ENCODE results near the gene MLH3. TPM values are rescaled to one million over a fixed set of nuclear protein-coding genes. Genes with fewer than 3 reads are reported as not detected.

MLH3 gene
- total and polyA plus RNA-seq, 2 of the 13 experiments (the other 11 are each of a cell fraction or from before 2014, with no cell fraction given), result 14.4 to 24.8 TPM

GRCh38 chr14:75088566-75089373 lies 37.5 kb upstream of the MLH3 start (continued):
- TF ChIP-seq BCLAF1 (IDR thresholded peaks at IDR 0.05) (no peak), TSC22D2 (CRISPR knock-in tag; IDR thresholded peaks at IDR 0.05; ENCODE audit: borderline replicate concordance) (no peak), ZBTB37 (CRISPR knock-in tag; IDR thresholded peaks at IDR 0.05) (no peak), ZSCAN20 (CRISPR knock-in tag; IDR thresholded peaks at IDR 0.05; ENCODE audit: borderline replicate concordance) (no peak), STAG1 (CRISPR knock-in tag; IDR thresholded peaks at IDR 0.05) (peak; percentile 98)

- H3K36me3 ChIP-seq (replicated peaks in 1 of 2; ENCODE audit: control insufficient read depth in 1 of 2, insufficient read depth in 2 of 2, low read length in 2 of 2), result peaks cover 12 to 42% of the 10 kb centered on the region in 2 experiments
Observed at GRCh38 chr14:75088153-75088552, 36.9 kb upstream of the MLH3 start.

More at GRCh38 chr14:75088153-75088552, 36.9 kb upstream of the MLH3 start:
- no peak overlapping the region for H3K4me2 ChIP-seq (ENCODE audit: low read depth, low read length)
- ChIA-PET POLR2A (interaction anchor here (1.1 to 1.3 kb wide), 3 partner anchors 143 to 166 kb away, joined by 3 read pairs; partner anchors contain the start of gene RPS6KL1), CTCF (ENCODE audit: low intra/inter-chr PET ratio, low total read pairs) (interaction anchor here (2.7 to 2.8 kb wide), 2 partner anchors 142 to 174 kb away, joined by 11 to 44 read pairs; no protein-coding TSS in a partner anchor)
- no peaks in the 10 kb centered on the region for H3K79me2 ChIP-seq (ENCODE audit: insufficient read depth, low read length)
- H3K27ac ChIP-seq (ENCODE audit: extremely low read length, insufficient read depth, low read length), result no peak overlapping the region
- DNase-seq (ENCODE audit: low spot score) (no peak), ATAC-seq (no peak), FAIRE-seq (no peak)
- no TSS peak for BruUV-seq (replicated peaks)
- H3K4me1 ChIP-seq (ENCODE audit: insufficient read depth, low read length), result no peaks in the 10 kb centered on the region
- no peak overlapping the region for H2AFZ ChIP-seq (ENCODE audit: low read length)
- TF ChIP-seq NCOA2 (CRISPR knock-in tag; IDR thresholded peaks at IDR 0.05), result no peak
- peak; percentile 45 to 46 for TF ChIP-seq MAFK (conservative IDR thresholded peaks at IDR 0.05 in 1 of 2, IDR thresholded peaks at IDR 0.05 in 1 of 2; ENCODE audit: low read length in 2 of 2)
- TF ChIP-seq ZNF703 (CRISPR knock-in tag; IDR thresholded peaks at IDR 0.05; ENCODE audit: borderline replicate concordance), result no peak
- TF ChIP-seq MAFF (IDR thresholded peaks at IDR 0.05; ENCODE audit: low read depth, low read length), result 0 out of 2 replicates have a peak, but pooled peaks have one; percentile 2
- TF ChIP-seq ZMYM3 (CRISPR knock-in tag; IDR thresholded peaks at IDR 0.05), result no peak
- no peak for TF ChIP-seq ZXDC (CRISPR knock-in tag; IDR thresholded peaks at IDR 0.05)
- TF ChIP-seq DMAP1 (CRISPR knock-in tag; IDR thresholded peaks at IDR 0.05), result no peak
- TF ChIP-seq ZNF577 (CRISPR knock-in tag; IDR thresholded peaks at IDR 0.05; ENCODE audit: borderline replicate concordance, low read depth), result no peak
- intact Hi-C loops (cut with micrococcal nuclease; ENCODE audit: unreplicated experiment), result loop anchor here (1.0 kb wide), 2 partner anchors 142 to 174 kb away; no protein-coding TSS in a partner anchor
- H3K4me3 ChIP-seq (replicated peaks in 1 of 3; ENCODE audit: insufficient read depth in 1 of 3, low read depth in 2 of 3, low read length in 3 of 3), result no peak overlapping the region
- no peaks in the 10 kb centered on the region for H4K20me1 ChIP-seq (ENCODE audit: insufficient read depth, low read length)
- H3K27me3 ChIP-seq (ENCODE audit: control insufficient read depth in 1 of 2, insufficient read depth in 2 of 2, low read length in 2 of 2), result no peaks in the 10 kb centered on the region
- no peak overlapping the region for H3K9ac ChIP-seq (ENCODE audit: insufficient read depth, low read depth, low read length)
- H3K9me3 ChIP-seq (ENCODE audit: low read length), result no peaks in the 10 kb centered on the region
- 91% methylated on average over 2 of the region's 2 CpGs for whole genome bisulfite sequencing (ENCODE audit: low lambda C conversion rate)
- in situ Hi-C loops (cut with HindIII; ENCODE audit: extremely low pct_ligation_motif_present, low pct_unique_long_range_greater_than_20kb), result no loop called here

All from HepG2 (cell line).